ENCODE data around the gene HPN. TPM values are rescaled to one million over a fixed set of nuclear protein-coding genes. Genes with fewer than 3 reads are reported as not detected.
"Not testable (repeated sequence)": the region's sequence is repeated elsewhere in the genome, so short reads cannot be mapped to it uniquely, and the experiment has no call there.

HPN gene
- total RNA-seq, 1 donor from 2014 or later, result 28.1 TPM

DNA sequence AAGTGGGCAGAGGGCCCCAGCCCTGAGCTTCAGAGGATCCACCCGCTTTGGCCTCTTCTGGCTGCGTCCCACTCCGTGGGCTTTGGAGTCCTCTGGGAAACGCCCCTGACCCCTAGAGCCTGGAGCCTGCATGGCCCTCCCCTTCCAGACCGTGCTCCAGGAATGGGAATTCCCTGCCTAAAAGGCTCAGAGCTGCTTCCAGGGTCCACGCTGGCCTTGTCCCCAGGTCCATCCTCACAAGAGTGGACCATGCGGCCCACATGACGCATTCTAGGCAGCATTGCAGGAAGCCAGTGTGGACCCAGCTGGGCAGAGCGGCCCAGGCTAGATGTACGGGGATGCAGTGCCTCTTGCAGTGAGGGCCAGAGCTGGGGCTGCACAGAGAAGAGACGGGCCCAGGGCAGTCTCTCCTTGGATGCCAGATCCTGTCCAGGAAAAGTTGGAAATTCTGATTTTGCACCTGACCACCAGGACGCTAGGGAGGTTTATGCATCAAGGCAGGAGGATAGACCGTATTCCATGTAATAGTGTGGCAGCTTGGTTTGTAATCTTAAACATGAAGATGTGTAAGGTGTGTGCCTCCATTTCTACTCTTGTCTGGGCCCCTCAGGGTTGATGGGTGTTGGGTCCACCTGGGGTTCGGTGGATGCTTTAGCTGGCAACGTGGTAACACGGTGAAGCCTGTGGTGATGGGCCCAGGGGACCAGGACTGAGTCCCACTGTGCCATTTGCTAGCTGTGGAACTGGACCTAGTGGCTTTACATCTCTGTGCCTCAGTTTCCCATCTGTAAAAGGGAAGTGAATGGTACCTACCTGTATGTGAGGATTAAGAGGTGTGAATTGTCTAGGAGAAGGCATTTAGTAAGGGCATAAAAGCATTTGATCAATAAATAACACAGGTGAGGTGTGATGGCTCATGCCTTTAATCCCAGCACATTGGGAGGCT lies 59.3 kb downstream of the HPN start:
- ATAC-seq (no peak), DNase-seq (no peak)
- Histone ChIP-seq H3K4me1 (no peaks in the 10 kb centered on the region), H3K4me3 (no peak overlapping the region), H3K27ac (no peak overlapping the region), H3K9me3 (no peaks in the 10 kb centered on the region), H3K36me3 (no peaks in the 10 kb centered on the region), H3K27me3 (ENCODE audit: low read depth) (no peaks in the 10 kb centered on the region)
- intact Hi-C loops (cut with DNase I), result no loop called here
- TF ChIP-seq, protein P1, sequence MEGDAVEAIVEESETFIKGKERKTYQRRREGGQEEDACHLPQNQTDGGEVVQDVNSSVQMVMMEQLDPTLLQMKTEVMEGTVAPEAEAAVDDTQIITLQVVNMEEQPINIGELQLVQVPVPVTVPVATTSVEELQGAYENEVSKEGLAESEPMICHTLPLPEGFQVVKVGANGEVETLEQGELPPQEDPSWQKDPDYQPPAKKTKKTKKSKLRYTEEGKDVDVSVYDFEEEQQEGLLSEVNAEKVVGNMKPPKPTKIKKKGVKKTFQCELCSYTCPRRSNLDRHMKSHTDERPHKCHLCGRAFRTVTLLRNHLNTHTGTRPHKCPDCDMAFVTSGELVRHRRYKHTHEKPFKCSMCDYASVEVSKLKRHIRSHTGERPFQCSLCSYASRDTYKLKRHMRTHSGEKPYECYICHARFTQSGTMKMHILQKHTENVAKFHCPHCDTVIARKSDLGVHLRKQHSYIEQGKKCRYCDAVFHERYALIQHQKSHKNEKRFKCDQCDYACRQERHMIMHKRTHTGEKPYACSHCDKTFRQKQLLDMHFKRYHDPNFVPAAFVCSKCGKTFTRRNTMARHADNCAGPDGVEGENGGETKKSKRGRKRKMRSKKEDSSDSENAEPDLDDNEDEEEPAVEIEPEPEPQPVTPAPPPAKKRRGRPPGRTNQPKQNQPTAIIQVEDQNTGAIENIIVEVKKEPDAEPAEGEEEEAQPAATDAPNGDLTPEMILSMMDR (IDR thresholded peaks at IDR 0.05), result no peak

DNA sequence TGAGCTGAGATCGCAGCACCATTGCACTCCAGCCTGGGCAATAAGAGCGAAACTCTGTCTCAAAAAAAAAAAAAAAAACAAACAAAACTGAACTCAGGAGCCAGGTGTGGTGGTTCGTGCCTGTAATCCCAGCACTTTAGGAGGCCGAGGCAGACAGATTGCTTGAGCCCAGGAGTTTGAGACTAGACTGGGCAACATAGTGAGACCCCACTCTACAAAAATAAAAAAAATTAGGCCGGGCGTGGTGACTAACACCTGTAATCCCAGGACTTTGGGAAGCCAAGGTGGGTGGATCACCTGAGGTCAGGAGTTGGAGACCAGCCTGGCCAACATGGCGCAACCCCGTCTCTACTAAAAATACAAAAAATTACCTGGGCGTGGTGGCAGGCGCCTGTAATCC lies 60.4 kb downstream of the HPN start:
- H3K36me3 ChIP-seq; ATAC-seq; H3K27me3 ChIP-seq (ENCODE audit: low read depth); H3K9me3 ChIP-seq; H3K4me3 ChIP-seq; H3K4me1 ChIP-seq; H3K27ac ChIP-seq; intact Hi-C loops (cut with DNase I); DNase-seq: not testable (repeated sequence)

DNA sequence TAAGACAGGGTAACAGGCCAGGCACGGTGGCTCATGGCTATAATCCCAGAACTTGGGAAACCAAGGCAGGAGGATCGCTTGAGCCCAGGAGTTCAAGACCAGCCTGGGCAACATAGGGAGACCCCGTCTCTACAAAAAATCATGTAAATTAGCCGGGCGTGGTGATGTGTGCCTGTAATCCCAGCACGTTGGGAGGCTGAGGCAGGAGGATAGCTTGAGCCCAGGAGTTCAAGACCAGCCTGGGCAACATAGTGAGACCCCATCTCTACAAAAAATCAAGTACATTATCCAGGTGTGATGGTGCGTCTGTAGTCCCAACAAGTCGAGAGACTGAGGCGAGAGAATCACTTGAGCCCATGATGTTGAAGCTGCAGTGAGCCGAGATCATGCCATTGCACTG lies 62.1 kb downstream of the HPN start:
- DNase-seq; H3K4me1 ChIP-seq; H3K27me3 ChIP-seq (ENCODE audit: low read depth); H3K27ac ChIP-seq; ATAC-seq; H3K4me3 ChIP-seq; H3K9me3 ChIP-seq; H3K36me3 ChIP-seq; intact Hi-C loops (cut with DNase I): not testable (repeated sequence)

DNA sequence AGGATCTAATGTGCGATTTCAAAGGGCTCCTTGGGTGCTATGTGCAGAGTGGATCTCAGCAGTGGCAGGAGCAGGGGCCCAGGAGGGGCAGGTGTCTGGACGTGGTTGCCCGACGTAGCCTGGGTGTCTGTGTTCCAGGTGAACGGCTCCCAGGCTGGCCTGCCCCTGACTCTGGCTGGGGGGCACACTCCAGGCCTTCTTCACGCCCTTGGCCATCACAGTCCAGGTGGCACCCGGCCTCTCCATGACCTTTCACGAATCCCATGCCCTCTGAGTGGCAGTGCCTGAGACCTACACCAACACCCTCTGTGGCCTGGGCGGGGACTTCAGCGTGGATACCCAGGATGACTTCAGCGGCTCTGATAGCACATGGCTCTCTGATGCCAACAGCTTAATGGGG lies 62.8 kb downstream of the HPN start:
- ATAC-seq (no peak), DNase-seq (no peak)
- H3K9me3 ChIP-seq, result no peaks in the 10 kb centered on the region
- H3K36me3 ChIP-seq, result no peaks in the 10 kb centered on the region
- H3K4me1 ChIP-seq, result peaks cover 5% of the 10 kb centered on the region
- H3K27ac ChIP-seq, result no peak overlapping the region
- intact Hi-C loops (cut with DNase I), result no loop called here
- TF ChIP-seq, protein P1 (IDR thresholded peaks at IDR 0.05), result no peak
- no peaks in the 10 kb centered on the region for H3K27me3 ChIP-seq (ENCODE audit: low read depth)
- no peak overlapping the region for H3K4me3 ChIP-seq

DNA sequence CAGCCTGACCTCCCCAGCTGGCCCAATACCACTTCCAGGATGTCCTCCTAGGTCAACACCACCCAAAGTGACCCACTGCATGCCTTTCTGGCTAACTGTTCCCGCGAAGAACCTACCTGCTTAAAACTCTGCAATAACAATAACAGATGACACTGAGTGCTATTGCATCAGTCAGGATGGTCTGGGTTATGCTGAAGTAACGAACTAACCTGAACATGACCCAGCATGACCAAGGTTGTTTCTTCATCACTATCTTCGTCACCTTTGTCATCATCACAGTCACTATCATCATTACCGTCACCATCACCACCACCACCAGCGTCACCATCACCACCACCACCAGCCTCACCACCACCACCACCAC lies 63.5 kb downstream of the HPN start:
- H3K4me1 ChIP-seq, result peaks cover 5% of the 10 kb centered on the region
- TF ChIP-seq, protein P1 (IDR thresholded peaks at IDR 0.05), result no peak
- ATAC-seq (no peak), DNase-seq (no peak)
- no peak overlapping the region for H3K4me3 ChIP-seq
- no peak overlapping the region for H3K27ac ChIP-seq
- no peaks in the 10 kb centered on the region for H3K27me3 ChIP-seq (ENCODE audit: low read depth)
- intact Hi-C loops (cut with DNase I), result no loop called here
- no peaks in the 10 kb centered on the region for H3K9me3 ChIP-seq
- no peaks in the 10 kb centered on the region for H3K36me3 ChIP-seq

DNA sequence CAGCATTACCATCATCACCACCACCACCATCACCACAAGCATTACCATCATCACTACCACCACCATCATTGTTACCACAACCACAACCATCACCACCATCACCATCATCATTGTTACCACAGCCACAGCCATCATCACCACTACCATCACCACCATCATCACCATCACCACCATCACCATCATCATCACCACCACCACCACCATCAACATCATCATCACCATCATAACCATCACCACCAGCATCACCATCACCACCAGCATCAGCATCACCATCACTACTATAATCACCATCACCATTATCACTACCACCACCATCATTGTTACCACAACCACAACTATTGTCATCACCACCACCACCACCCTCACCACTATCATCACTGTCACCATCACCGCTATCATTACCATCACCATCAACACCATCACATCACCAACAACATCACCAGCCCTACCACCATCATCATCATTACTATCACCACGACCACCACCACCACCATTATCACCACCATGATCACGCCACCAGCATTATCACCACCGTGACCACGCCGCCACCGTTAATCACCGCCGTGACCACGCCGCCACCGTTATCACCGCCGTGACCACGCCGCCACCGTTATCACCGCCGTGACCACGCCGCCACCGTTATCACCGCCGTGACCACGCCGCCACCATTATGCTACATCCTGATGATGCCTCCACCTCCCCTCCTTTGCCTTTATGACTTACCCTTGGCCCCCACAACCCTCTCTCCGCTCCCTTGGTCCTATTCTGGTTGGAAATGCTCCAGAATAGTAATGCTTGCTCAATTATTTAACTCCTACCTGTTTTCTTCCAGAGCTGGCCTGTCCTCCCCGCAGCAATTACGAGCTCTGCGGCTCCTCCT lies 64.1 kb downstream of the HPN start:
- H3K4me1 ChIP-seq, result peaks cover 5% of the 10 kb centered on the region
- intact Hi-C loops (cut with DNase I), result no loop called here
- TF ChIP-seq, protein P1 (IDR thresholded peaks at IDR 0.05), result no peak
- no peaks in the 10 kb centered on the region for H3K27me3 ChIP-seq (ENCODE audit: low read depth)
- ATAC-seq (no peak), DNase-seq (no peak)
- no peak overlapping the region for H3K4me3 ChIP-seq
- H3K36me3 ChIP-seq, result no peaks in the 10 kb centered on the region
- H3K27ac ChIP-seq, result no peak overlapping the region
- H3K9me3 ChIP-seq, result no peaks in the 10 kb centered on the region
